GM12875 (cell line): ENCODE results near the gene LHFPL3.
"Not testable (repeated sequence)": the region's sequence is repeated elsewhere in the genome, so short reads cannot be mapped to it uniquely, and the experiment has no call there.

Experiments
- H3K4me3 ChIP-seq: one replicate; pipeline ENCODE4 v1.5.1; 2011; ENCODE audit warnings: low read depth, low read length, control low read depth
- TF ChIP-seq, protein P1 (sequence below): IDR thresholded peaks from 2 replicates; pipeline ENCODE4 v1.5.1; 2011; ENCODE audit warnings: low read depth, mild to moderate bottlenecking, control low read depth, inconsistent platforms, low read length, moderate library complexity, borderline replicate concordance; ENCODE audit not compliant: insufficient read depth

Gene LHFPL3

DNA sequence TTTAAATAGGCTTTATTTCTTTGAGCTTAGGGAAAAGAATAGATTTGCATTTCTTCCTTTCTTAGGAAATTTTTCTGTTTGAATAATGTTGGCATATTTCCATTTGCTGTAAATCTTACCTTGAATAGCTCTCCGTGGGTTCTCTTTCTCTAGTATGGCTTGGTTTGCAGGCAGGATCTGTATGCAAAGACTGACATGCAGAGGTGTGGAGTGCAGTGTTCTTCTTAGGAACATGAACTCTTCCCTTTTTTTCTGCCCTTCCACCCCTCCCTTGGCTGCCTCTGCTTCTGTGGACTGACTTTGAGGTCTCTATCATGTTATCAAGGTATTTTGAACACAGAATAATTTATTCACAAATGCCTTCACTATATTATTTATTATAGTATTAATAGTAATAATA is 222.8 kb downstream of the LHFPL3 start:
- H3K4me3 ChIP-seq, result no peak overlapping the region
- TF ChIP-seq, protein P1, sequence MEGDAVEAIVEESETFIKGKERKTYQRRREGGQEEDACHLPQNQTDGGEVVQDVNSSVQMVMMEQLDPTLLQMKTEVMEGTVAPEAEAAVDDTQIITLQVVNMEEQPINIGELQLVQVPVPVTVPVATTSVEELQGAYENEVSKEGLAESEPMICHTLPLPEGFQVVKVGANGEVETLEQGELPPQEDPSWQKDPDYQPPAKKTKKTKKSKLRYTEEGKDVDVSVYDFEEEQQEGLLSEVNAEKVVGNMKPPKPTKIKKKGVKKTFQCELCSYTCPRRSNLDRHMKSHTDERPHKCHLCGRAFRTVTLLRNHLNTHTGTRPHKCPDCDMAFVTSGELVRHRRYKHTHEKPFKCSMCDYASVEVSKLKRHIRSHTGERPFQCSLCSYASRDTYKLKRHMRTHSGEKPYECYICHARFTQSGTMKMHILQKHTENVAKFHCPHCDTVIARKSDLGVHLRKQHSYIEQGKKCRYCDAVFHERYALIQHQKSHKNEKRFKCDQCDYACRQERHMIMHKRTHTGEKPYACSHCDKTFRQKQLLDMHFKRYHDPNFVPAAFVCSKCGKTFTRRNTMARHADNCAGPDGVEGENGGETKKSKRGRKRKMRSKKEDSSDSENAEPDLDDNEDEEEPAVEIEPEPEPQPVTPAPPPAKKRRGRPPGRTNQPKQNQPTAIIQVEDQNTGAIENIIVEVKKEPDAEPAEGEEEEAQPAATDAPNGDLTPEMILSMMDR, result no peak

DNA sequence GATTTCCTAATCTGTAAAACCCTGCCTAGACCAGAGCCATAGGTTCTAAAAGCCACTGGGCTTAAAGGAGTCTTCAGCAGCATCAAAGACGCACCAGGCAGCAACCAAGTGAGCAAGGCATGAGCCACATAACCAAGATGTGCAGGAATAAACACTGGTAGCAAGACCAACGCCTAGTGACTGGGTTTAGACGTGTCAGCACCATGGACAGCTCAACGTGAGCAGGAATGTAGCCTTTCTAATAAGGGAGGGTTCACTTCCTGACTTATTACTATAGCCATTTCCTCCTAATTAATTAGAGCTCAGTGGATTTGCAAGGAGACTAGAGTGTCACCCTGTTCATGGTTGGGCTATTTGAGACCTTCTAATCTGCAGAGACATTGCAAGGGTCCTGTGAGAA is 223.7 kb downstream of the LHFPL3 start:
- H3K4me3 ChIP-seq, result no peak overlapping the region
- TF ChIP-seq, protein P1, result no peak

DNA sequence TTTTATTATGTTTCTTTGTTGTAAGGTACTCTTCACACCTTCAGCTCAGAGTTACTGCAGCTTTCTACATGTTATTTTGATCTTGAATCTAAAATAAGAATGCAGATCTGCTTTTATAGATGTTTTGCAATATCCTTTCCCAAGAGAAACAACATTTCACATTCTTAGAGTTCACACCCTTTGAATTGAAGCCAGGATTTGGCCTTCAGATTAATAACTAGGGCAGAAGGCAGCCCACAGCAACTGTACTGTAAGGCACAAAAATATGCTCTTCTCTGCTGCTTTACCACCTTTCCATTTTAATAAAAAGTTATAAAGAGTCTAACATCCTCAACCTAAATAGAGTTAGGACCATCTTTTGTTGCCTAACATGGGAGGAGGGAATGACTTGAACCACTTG is 224.7 kb downstream of the LHFPL3 start:
- H3K4me3 ChIP-seq, result no peak overlapping the region
- TF ChIP-seq, protein P1, result no peak

DNA sequence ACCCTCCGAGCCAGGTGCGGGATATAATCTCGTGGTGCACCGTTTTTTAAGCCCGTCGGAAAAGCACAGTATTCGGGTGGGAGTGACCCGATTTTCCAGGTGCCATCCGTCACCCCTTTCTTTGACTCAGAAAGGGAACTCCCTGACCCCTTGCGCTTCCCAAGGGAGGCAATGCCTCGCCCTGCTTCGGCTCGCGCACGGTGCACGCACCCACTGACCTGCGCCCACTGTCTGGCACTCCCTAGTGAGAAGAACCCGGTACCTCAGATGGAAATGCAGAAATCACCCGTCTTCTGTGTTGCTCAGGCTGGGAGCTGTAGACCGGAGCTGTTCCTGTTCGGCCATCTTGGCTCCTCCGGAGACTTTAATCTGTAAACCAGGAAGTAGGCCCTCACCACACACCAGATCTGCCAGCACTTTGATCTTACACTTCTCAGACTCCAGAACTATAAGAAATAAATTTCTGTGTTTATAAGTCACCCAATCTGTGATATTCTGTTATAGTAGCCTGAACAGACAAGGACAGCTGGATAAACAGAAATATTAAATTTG is 235.0 kb downstream of the LHFPL3 start:
- not testable (repeated sequence) for H3K4me3 ChIP-seq

DNA sequence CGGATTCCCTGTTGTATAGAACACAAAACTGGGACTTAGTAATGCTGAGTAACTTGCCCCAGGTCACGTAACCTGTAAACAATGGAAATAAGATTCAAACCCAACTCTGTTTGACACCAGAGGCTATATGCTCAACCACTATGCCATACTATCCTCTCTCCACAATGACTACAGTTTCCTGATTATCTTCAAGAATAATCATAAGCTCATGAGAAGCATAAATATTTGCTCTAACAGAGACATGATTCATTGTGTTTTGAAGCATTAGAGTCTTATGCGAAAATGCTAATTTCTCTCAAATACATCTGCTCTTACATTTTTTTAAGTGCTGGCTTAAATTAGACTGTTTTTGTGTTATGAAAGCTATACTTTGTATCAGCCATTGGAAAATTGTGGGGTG is 241.3 kb downstream of the LHFPL3 start:
- TF ChIP-seq, protein P1, result no peak
- no peak overlapping the region for H3K4me3 ChIP-seq

DNA sequence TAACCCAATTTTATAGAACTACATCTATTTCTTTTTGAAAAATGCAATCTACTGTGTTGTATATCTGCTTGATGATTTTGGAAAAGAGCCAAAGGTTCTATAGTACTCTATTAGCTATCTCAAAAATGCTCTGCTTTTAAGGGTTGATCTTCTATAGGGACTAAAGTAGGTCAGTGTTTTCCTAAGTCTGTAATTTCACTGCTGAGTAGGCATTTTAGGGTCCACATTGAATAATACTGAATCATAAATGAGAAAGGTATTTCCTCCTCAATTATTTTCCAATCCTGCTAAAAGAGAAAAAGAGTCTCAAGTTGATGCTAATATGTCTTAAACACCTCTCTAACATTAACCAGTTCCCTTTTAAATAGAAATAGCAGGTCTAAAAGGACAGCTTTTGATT is 244.2 kb downstream of the LHFPL3 start:
- TF ChIP-seq, protein P1, result no peak
- H3K4me3 ChIP-seq, result no peak overlapping the region

DNA sequence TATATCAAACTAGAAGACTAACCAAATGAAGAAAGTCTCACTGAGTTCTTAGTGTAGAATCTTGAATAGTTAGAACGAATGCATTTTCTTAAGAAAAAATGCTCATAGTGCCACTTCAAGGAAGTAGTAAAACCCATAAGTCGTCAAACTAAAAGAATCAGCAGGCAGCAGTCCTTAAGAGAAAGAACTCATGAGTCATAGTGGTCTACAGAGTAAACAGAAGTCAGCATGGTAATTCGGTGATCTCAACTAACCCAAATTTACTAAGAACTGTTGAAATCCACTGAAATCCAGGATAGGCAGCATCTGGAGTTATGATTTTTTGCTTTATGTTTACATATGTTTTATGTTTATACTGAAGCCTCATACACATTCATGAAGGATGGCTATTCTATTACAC is 256.2 kb downstream of the LHFPL3 start:
- no peak overlapping the region for H3K4me3 ChIP-seq
- TF ChIP-seq, protein P1, result no peak

DNA sequence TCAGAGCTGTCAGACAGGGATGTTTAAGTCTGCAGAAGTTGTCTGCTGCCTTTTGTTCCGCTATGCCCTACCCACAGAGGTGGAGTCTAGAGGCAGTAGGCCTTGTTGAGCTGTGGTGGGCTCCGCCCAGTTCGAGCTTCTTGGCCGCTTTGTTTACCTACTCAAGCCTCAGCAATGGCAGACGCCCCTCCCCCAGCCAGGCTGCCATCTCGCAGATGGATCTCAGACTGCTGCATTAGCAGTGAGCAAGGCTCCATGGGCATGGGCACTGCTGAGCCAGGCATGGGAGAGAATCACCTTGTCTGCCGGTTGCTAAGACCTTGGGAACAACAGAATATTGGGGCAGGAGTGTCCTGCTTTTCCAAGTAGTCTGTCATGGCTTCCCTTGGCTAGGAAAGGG is 267.2 kb downstream of the LHFPL3 start:
- not testable (repeated sequence) for H3K4me3 ChIP-seq
